GOT3 (cell line): ENCODE measurements around the gene DCAF11.
A peak's percentile ranks its signal among the peaks of the same experiment; 100 is the strongest.

Experiments
- DNase-seq: peaks from one replicate; lab custom pipeline; 2025; ENCODE audit warnings: mixed read lengths; lab: John Stamatoyannopoulos, UW

DCAF11 gene

DNA sequence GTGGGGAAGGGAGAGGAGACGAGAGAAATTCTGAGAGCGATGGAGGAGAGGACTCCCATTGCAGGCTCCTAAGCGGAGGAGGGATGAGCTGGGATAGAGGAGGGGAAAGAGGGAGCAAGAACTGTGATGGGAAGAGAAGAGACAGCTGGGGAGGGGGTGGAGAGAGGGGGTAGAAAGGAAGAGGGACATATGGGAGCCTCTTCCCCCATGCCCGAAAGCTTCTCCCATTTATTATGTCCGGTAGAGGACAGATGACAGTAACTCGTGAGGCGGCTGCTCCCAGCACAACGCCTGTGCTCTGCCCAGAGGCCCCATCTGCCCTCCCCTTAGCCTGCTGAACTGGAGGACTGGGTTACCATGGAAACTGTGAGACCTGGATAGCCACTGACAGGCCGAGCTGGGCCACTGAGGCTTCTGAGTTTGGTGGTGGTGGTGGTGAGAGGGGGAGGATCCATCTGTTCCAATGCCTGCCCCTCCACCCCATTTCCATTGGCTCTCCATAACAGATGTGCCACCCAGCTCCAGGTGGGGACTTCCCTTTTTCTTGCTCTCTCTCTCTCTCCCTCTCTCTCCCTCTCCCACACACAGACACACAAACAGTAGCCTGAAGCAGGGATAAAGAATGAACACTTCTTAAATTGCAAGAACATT, 35.0 kb upstream of the DCAF11 start:
- DNase-seq, result no peak

DNA sequence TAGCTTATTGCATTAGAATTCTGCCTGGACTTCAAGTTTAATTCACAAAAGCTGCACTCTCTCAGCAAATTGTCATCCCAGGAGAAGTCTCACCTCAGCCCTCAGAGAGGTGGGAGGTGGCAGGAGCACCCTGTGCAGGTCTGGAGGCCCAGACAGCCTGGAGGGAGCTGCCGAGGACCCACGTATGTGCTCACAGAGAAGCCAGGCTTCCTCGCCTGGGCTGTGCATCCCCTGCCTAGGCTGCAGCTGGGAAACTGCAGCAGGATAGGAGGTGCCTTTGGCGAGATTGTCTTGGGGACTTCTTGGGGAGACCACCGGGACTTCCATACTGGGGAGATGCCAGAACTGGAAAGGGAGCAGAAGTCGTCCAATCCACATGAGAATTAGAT, 34.4 kb upstream of the DCAF11 start:
- DNase-seq, result no peak

DNA sequence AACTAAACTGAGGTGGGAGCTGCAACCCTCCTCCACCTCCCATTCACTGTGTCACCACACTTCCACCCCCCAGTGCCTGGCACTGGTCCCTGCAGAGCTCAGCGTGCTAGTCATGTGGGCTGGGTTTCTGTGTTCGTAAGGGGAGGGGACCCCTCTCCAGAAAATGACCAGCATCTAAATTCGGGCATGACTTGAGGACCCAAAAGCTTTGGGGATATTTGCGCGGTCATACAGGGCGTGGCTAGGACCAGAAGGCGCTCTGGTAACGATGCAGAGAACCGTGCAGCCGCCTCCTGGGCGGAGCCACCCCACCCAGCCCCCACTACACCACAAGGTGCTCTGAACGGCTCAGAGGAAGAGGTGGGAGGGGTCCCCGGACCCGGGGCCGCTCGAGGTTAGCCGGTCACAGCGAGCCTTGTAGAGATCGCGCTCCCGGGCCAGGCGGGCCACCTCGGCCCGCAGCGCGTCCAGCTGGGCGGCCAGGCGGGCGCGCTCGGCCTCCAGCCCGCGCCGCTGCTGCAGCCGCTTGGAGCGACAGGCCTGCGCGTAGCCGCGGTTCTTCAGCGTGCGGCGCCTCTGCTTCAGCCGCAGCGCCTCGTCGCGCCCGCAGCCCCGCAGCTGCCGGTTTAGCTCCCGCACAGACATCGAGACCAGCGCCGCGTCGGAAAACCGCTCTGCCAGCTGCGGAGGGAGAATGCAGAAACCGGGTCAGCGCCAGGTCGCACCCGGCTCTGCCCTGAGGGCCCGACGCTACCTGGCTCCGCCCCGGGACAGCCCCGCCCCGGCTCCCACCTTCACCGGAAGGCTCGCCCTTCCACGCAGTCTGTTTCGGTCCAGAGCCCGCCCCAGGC, 33.5 kb upstream of the DCAF11 start:
- no peak for DNase-seq

DNA sequence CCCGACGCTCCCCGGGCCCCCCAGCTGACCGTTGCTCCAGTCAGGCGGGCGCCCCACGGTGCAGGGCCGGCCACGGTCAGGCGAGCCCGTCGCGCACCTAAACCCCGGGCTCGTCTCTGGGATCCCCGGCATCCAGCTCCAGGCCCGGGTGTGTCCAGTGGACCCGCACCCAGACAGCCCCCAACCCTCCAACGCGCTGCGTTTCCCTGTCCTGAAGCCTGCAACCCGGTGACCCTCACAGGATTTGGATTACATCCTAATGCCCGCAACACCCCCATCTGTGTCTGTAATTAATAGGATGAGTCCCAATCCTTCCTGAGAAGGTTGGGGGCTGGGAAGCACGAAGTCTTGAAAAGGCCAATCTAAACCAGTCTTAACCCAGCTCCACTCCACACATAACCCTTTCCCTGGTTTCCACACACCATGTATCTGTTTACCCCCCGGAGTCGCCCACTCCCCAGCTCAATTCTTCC, 32.8 kb upstream of the DCAF11 start:
- no peak for DNase-seq

DNA sequence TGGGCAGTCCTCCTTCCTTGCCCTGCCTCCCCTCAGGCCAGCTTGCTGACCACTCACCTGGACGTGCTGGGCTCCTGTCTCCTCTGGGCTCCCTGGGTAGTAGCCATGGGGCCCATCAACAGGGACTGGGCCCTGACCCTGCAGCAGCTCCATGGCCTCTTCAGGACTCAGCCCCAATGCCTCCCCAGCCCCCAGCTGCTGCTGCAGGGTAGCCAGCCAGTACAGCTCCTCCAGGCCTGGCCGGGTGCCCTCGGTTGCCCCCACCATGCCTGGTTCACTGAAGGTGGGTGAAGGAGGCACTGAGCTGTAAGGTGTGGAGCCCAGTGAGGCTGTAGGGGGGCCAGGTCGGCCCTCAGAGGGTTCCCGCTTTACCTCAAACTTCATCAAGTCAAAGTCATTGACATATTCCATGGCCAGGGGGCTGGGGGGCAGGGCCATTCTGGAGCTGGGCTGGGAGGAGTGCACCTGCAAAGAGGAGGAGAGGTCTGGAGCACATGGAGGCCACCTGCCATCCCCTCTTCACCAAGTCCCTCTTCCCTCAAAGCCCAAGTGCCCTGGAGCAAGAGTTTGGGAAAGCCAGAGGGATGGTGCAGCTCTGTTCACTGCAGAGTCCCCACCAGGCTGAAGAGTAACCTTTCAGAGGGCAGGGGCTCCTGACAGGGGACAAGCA, 32.0 kb upstream of the DCAF11 start:
- no peak for DNase-seq

DNA sequence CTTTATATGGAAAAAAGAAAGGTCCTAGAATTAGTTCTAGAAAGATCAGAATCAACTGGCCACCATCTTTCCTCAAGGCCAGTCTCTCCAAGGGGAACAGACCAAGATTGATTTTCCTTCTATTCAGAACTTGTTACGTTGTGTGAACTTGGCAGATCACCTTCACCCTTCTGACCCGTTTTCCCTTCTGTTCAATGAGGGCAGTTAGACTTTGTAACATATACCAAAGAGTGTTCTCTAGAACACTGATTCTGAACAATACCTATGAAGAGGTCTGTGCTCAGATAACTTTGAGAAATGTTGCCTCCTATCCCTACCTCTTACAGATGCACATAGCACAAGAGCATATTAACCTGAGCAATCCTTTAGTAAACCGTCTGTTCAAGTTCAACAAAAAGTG, 31.1 kb upstream of the DCAF11 start:
- no peak for DNase-seq

DNA sequence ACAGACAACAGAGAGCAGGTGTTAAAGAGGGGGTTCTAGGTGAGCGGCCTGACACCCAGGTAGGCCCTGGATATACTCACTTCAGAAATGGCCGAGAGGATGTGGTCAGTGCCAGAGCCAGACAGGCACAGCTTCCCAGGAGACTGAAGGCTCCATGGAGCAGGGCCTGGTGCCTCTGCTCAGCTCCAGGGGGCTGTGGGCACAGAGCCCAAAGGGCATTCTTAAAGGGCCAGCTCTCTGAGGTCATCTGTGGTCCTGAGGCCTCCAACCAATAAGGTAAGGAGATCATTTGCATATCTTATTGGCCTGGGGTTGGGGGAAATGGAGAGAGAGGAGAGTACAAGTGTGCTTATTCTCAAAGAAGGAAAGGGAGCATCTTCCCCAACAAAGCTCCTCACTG, 30.1 kb upstream of the DCAF11 start:
- no peak for DNase-seq

DNA sequence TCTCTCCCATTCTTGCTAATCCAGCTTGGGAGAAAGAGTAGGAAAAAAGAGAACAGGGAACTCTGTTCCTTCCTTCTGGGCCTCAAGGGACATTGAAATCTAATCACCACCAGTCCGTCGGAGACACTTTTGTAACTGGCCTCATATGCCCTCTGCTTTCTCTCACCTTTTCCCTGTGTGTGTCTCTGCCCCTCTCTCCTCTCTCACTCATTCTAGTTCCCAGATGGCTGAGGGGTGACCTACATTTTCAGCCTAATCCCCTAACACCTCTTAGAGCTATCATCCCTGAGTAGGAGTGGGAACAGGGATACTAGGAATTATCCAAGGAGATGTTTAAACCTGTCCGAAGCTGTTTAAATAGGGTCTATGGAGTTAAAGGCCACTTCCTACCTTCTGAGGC, 29.4 kb upstream of the DCAF11 start:
- DNase-seq, result no peak

DNA sequence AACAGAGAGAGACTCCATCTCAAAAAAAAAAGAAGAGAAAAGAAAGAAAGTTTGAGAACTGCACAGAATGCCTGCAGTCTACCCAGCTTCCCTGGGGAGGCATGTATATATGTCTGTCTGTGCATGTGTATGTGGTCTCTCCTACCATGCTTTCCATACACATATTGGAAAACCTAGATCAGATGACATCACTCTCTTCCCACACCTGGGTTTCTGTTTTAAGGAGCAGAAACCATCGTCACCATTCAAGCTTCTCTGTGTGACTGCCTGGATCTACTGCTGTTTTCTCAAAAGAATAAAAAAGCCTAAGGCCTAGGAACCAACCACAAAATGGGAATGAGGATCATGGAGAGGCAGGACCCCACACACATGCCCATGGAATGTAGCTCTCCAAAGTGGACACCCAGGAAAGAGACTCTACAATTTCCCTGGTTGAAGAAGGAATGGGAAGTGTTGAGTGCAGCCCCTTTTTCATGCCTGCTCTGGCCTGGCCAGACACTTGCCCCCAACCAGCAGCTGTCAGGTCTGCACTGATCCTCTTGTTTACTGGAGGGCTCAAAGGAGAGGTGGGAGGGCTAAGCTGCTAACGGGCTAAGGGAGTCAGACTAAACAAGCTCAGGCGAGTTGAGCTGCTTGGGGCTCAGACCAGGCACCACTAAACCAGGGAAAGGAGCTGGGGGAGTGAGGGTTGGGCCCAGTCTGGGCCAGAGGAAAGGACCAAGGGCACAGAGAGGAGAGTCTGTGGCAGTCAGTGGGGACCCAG, 28.2 kb upstream of the DCAF11 start:
- no peak for DNase-seq

DNA sequence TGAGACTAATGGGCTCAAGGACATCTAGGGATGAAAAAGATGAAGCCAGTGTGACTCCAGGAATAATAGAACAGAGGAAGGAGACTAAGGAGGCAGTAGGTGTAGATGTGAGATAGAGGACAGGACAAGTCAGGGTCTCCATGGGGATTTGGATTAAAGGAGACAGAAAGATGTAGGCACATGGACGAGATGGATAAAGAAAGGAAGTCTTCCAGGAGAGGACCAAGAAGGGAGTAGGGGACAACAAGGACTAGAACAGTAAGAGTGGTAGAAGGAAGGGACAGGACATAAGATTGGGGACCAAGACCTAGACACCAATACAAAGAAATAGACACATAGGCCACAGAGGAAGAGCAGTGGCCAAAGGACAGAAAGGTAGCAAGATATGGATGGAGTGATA, 27.6 kb upstream of the DCAF11 start:
- DNase-seq, result no peak

DNA sequence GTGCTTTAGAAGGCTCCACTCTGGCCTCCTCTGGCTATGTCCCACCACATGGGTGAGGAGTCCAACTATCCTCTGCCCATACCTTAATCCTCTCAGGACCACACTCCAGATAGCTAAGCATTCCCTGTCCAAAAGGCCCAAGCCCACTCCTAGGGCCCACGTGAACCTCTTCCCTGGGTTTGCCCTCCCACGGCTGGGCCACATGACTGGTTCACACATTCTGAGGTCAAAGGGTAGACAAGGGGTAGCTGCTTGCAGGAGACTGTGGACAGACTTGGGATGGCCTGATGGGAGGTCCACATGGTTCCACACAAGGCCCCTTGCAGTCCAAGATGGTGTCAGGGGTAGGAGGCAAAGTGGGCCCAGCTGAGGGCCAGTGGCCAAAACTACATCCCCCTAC, 26.5 kb upstream of the DCAF11 start:
- DNase-seq, result no peak

DNA sequence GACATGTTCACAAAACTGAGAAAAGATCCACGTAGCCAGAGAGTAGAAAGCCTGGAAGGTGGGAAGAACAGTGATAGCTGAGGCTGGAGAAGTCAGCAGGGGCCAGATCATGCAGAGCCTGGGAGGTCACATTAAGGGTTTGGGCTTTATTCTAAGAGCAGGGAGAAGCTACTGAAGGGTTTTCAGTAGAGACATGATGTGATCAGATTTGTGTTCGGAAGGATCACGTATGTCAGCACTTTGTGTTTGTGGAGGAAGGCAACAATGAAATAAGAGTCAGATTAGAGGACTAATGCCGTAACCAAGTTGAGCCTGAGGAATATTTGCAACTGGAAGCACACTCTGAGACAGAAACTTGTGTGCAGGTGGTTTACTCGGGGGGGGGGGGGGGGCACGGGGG, 24.7 kb upstream of the DCAF11 start:
- no peak for DNase-seq

DNA sequence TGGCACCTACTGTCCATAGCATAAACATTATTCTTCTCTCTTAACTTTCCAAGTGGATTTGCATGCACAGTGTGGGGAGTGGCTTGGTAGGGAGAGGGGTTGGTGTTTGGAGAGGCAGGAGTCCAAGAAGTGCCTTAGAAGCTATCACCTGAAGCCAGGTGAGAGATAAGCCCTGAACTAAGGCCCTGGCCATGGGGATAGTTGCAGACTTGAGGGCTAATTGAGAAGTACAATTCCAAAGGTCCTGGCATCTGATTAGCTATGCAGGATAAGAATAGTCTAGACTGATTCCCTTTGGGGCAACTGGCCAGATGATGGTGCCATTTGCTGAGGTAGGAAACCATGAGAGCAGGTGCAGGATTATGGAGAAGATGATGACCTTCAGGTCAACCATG, 22.5 kb upstream of the DCAF11 start:
- no peak for DNase-seq

DNA sequence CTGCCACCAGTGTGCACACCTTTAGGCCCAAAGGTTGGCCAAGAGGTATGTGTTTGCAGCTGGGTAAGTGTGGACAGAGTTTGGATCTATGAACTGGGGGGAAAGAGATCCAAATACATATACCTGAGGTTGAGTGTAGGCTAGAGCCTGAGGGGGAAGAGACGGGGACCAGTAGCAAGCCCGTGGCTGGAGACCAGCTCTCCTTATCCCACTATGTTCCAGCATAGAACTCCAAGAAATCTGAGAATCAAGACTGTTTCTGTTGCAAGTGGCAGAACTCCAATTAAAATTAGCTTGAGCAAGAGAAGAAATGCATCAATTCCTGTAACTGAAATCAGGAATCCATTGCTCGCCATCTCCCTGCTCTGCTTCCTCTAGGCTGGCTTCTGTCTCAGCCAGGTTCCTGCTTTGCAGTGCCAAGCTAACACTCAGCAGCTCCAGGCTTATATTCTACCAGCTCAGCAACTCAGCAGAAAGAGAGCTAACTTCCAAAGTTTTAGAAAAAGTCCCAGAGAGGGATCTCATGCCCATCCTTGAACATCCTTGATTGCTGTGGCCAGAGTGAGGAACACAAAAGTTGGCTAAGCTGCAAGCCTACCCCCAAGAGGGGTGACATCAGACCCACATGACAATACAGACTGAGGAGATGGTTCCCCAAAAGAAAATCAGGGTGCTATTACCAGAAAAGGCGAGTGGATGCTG, 21.9 kb upstream of the DCAF11 start:
- no peak for DNase-seq

DNA sequence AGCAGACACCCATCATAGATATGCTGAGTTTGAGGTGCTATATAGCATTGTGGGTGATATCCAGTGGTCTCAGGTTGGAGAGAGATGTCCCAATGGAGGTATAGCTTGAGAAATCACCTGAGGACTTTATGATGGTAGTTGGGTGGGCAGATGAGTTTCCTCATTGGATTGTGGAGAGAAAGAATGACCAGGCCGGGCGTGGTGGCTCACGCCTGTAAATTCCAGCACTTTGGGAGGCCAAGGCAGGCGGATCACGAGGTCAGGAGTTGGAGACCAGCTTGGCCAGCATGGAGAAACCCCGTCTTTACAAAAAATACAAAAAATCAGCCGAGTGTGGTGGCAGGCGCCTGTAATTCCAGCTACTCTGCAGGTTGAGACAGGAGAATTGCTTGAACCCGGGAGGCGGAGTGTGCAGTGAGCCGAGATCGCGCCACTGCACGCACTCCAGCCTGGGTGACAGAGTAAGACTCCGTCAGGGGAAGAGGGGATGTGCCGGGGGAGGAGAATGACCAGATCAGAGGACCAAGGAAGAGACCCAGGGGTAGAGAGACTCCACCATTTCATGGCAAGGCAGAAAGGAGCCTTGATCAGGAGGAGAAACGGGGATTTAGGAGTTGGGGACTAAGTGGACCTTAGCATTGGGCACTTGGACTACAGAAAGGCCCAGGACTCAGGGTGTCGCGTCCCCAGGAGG, 21.2 kb upstream of the DCAF11 start:
- no peak for DNase-seq

DNA sequence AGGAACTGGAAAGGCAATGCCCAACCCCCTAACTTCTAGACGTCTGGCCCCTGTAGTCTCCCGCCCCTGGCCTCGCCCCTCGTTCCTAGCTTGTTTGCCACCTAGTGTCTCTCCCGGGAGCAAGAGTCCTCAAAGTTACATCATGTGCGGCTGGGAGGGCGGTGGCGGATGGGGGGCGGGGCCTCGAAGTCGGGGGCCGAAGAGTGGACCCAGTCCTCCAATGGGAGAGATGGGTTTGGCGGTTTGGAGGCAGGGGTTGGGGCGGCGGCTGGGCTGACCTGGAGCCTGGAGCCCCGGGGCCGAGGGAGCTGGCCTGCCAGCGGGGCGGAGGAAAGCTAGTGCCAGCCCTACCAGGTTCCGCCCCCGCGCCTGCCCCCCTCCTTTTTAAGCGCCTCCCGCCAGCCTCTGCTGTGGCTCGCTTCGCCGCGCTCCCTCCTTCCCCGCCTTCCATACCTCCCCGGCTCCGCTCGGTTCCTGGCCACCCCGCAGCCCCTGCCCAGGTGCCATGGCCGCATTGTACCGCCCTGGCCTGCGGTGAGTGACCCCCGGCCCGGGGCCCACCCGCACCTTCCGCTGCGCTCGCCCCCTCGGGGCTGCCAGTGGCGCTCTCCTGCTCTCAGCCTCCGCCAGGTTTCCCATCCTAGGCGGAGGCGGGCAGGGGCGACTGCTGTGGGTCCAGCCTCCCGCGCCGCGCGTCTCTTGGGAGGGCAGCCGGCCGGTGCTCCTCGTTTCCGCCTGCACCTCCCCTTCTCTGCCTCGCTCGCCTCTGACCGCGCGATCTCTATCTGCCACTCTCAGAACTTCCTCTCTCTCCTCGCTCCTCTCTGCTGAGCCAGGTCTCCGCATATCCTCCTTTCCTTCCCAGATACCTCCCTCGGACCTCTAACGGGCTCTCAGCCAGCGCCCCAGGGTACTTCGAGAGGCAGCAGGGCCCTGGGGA, 20.4 kb upstream of the DCAF11 start, which contains the start of gene PCK2:
Gene PCK2 (plus strand): TSS at position 411 of the 940 bp plus-strand sequence. CDS start 95 bp downstream, at position 506.
- peak; percentile 35 for DNase-seq

DNA sequence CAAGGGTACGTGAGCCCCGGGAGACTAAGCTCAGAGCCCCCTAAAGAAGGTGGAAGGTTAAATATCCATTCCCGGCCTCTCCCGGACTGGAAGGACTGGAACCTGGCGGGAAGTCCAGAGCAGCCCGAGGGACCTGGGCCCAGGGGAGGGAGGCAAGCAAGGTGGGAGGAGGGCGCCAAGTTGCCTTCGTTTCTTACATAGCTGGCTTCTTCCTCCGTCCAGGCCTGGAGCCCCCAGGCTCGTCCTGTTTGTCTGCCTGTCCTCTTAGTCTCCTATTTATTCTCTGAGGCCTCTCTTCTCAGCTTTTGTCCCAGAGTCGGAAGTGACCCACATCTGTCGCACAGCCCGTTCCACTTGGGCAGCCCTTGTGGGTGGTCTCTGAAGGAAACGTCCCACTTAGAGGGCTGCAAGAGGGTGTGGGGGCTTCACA, 19.7 kb upstream of the DCAF11 start:
- no peak for DNase-seq

DNA sequence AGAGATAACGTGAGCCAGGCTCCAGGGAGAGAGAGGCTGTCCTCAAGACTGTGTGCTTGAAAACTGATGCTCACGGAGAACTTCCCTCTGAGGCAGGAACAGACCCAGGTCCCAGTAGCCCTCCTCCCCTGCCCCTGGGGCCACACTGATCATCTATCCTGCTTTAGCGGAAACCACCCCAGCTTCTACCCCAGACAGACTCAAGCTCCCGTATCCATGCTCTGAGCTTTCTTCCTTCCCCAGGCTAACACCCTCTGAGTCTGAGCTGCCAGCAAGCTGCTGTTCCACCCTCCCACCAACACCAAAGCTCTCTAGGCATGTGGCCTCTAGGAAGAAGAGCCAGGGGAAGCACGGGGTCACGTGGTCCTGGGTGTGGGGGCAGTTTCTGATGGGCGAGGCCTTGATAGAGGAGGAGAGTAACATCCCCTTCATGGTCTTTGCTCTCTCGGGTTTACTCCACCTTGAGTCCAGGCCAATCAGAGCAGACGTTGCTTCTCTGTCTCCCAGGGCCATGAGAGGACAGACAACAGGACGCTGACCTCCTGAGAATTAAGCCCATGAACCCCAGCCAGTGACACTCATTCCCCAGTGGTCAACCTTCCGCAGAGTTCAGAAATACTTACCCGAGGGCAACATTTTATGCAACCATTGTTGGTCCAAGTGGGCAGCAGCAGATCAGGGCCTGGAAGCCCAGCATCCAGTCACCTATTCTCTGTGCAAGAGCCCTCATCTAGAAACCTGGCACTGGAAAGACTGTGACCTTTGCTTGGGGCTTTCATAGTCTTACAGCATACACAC, 19.1 kb upstream of the DCAF11 start:
- no peak for DNase-seq
